Tongue (tissue), 3 donors: ENCODE data around the gene KIF3C. TPM values are rescaled to one million over a fixed set of nuclear protein-coding genes. Genes with fewer than 3 reads are reported as not detected.

ENCODE experiments used
- DNase-seq: peaks from one replicate; pipeline ENCODE4 v3.0.0-alpha.2; 2015
- small RNA-seq: library from RNA; depleted of rRNA; stranded (forward); fragments of <200 nt; gene quantifications from one replicate; pipeline ENCODE3, GENCODE V24; 2014; ENCODE audit warnings: low replicate concordance
- total RNA-seq: library from RNA; depleted of rRNA; stranded (reverse); fragments of >200 nt; gene quantifications from one replicate; pipeline ENCODE4 v1.2.3, GENCODE V29; 2014

The KIF3C gene
- total RNA-seq, 1 donor from 2014 or later = 3.8 TPM

GRCh38 chr2:25877431-25878360 is 104.6 kb downstream of the KIF3C start:
- DNase-seq = peak; percentile 79

Small RNAs within 50 kb of the gene (small RNA-seq; reads per million reads assigned to genes)
- gene NDUFB4P4 (not detected), gene UQCRHP2 (not detected)

Other genes starting within 250 kb of the KIF3C start
- gene ASXL2, start 104.0 kb downstream of the KIF3C start, total RNA-seq = 12.2 TPM
- gene RAB10, start 51.6 kb upstream of the KIF3C start, total RNA-seq = 96.6 TPM
- 1.8 TPM for gene GAREM2, start 190.6 kb upstream of the KIF3C start, total RNA-seq